HG03108 (cell line): ENCODE results near the gene UNC45B.
"Not testable (repeated sequence)": the region's sequence is repeated elsewhere in the genome, so short reads cannot be mapped to it uniquely, and the experiment has no call there.

Source experiments
- ATAC-seq: cut with Tn5 transposase; IDR thresholded peaks from one replicate; pipeline ENCODE4 v1.9.1; 2021; ENCODE audit warnings: moderate library complexity; ENCODE audit not compliant: unreplicated experiment

The UNC45B gene

DNA sequence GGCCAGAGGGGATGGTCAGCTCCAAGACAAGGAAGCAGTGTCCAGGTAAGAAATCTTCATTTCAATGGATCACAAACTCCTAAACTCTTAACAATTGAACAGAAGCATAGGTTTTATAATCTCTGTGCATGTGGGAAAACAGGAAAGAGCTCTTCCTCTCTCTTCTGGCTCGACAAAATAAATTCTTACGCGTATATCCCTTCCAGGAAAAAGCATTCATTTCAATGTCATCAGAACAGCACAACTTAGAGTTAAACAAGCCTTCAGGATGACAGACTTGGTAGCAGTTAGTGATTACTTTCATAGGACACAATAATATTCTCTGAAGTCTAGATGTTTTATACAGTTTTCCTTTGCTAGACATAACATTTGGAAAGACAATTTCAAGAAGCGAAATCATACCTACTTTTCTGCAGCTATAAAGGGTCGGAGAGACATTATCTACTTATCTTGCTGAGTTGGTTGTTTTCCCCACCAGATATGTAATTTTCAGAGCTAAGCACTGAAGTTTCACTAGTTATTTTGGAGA lies 65.9 kb downstream of the UNC45B start:
- ATAC-seq = no peak

DNA sequence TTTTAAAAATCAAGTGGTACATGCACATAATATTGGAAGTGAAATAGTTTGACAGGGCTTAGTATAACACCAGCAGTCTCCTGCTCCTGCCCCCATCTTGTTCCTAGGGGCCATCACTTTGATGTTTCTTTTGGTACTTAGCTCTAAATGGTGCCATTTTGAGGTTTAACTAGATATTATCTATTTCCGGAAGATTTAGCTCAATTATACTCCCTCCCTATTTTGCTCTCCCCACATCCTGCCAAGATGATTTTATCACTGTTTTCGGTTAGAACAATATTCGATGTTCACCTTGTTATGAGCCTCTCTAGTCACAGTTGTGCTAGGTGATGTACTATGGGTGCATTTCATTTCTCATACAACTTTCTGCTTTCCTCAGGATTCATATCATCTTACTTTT lies 66.6 kb downstream of the UNC45B start:
- ATAC-seq = no peak

DNA sequence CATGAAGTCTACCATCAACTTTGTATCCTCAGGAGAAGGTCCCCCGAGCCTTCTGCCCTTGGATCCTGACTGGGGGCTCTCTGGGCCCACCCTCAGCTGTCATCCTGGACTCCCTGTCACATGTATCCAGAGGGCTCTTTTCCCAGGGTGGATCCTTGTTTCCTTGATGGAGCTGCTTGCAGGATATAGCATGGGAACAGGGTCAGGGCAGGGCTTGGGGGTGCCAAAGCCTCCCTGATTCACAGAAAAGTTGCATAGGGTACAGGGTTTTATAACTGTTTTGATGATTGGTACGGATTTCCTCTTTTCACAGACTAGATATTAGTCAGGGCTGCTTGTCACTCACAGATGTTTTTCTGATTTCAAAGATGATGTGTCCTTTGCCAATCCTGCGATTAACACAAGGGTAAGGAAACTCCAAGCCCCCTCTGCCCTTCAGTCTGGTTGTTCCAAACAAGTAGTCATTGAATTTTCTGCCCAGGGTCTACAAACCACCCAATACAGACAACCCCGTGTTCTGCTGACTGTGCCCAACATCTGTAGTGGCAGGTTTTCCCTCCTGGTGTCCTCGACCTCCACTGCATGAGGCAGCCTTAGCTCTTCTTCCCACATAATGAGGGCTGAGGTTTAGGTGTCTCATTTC lies 67.1 kb downstream of the UNC45B start:
- ATAC-seq = no peak

DNA sequence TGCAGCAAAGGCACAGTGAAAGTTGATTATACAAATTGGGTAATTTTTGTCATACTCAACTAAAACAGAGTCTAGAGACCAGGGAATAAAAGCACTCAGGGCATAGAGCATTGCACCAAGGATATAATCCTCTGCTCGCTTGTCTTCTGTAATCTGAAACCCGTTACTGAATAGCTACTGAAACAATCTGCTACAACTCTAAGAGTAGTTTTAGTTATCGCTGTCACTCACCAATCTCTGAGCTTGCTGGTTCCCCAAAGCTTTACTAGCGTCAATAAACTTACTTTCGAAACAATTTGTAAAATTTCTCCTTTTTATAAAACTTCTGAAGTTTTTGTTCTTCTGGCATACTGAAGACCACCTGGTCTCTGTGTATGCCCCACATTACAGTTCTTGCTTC lies 69.5 kb downstream of the UNC45B start:
- ATAC-seq = no peak

DNA sequence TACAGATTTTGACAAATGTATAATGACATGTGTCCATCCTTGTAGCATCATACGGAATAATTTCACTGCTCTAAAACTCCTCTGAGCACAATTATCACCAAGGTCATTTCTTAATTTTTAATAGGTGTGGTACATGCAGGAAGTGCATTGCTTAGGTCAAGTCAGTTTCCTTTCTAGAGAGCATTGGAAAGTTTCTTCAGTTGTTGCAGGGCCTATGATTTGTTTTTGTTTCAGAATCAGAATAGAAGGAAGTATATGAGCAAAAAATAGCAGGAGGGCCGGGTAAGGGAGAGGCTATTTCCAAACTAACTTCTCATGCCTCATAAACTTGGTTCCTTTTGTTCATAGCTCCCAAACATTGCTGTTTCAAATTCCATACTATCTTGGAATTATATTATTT lies 71.3 kb downstream of the UNC45B start:
- ATAC-seq = no peak

DNA sequence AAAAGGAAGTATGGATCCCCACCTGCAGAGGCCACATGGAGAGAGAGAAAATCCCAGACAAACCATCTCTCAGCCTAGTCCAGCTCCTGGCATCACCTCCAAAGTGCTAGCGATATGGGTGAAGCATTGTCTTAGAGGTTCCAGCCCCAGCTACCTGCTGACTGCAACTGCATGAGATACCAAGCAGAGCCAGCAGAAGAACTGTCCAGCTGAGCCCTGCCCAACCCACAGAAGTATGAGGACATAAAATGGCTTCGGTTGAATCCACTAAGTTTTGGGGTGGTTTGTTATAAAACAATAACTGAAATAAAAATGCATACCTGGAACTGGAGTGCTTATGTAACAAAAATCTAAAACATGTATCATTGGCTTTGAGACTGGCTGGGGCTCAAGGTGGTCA lies 74.8 kb downstream of the UNC45B start:
- ATAC-seq = no peak

DNA sequence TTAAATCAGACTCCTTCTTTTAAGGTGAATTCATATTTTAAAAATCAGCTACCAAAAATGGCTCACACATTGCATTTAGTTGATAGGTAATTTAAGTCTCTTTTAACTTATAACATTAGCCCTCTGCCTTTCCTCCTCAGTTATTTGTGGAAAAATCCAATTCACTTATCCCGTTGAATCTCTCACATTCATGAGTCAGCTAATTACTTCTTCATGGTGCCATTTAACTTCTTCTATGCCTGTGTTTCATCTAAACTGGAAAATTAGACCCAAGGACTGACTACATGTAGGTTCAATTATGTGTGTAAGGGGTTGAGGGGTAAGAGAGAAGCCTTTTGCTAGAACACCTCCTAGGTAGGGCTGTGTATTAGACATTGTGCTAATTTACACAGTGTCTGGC lies 76.8 kb downstream of the UNC45B start:
- no peak for ATAC-seq

DNA sequence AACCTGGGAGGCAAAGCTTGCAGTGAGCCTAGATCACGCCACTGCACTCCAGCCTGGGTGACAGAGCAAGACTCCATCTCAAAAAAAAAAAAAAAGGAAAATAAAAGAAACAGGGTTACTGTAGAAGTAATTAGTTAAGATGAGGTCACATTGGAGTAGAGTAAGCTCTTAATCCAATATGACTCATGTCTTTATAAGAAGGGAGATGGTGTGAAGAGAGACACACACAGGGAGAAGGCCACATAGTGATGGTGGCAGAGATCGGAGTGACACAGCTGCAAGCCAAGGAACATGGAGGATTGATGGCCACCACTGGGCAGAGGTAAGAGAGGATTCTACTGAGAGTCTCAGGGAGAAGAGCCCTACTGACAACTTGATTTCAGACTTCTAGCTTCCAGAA lies 79.9 kb downstream of the UNC45B start:
- ATAC-seq = no peak

DNA sequence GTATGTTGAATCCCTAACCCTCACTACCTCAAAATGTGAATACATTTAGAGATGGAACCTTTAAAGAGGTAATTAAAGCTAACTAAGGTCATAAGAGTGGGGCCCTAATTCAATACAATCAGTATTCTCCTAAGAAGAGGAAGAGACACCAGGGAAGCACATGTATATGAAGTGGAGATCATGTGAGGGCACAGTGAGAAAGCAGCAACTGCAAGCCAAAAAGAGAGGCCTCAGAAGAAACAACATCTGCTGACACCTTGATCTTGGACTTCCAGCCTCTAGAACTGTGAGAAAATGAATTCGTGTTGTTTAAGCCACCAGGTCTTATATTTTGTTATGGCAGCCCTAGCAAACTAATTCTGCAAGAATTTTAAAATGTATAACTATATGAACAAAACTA lies 82.0 kb downstream of the UNC45B start:
- ATAC-seq = no peak

DNA sequence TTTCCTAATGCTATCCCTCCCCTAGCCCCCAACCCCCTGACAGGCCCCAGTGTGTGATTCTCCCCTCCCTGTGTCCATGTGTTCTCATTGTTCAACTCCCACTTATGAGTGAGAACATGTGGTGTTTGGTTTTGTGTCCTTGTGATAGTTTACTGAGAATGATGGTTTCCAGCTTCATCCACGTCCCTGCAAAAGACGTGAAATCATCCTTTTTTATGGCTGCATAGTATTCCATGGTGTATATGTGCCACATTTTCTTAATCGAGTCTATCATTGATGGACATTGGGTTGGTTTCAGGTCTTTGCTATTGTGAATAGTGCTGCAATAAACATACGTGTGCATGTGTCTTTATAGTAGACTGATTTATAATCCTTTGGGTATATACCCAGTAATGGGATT lies 86.7 kb downstream of the UNC45B start:
- ATAC-seq = not testable (repeated sequence)

DNA sequence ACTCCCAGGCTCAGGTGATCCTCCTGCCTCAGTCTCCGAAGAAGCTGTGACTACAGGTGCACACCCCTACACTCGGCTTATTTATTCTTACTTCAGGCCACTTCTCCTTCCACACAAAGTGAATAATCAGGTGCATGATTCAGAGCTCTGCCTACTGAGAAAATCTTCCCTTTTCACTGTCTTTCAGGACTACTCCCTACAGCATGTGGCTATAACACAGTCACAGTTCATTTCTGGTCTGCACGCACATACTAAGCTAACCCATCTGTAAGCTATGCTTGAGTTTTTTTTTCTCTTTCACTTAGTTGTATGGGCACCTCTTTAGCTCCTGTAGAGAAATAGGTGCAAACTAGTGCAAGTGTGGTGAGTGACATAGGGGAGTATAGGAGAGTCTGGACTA lies 87.7 kb downstream of the UNC45B start:
- ATAC-seq = no peak

DNA sequence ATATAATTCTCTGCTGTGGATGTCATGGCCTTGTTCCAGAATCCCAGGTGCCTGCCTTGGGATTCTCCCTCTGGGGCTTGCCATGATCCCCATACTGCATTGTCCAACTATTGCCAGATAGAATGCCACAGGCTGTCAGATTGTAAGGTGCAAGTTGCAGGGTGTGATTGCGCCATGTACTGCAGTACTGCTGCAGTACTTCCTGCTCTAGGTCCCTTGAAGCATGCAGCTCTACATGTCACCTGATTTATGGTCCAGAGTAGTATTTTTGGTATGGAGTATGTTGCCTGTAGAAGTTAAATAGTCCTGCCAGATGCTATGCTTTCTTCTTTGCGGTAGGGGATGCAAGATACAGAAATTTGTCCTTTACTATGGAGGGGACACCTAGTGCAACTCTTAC lies 88.3 kb downstream of the UNC45B start:
- no peak for ATAC-seq

DNA sequence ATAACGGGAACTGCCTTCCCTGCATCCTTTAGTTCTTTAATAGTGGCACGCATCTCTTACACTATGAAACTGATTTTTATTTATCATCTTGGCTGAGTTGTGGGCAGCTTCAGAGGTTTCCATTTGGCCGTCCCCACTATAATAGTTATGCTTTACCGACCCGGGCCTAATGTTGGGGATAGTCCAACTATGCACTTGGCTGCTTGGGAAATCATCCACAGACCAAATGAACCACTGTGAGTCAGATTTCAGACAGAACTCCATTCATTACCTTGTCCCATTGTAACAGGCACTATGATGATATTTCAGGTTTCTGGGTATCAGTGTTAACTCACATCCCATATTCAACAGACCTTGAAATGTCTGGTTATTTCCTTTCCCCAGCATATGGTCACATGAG lies 89.2 kb downstream of the UNC45B start:
- ATAC-seq = no peak

DNA sequence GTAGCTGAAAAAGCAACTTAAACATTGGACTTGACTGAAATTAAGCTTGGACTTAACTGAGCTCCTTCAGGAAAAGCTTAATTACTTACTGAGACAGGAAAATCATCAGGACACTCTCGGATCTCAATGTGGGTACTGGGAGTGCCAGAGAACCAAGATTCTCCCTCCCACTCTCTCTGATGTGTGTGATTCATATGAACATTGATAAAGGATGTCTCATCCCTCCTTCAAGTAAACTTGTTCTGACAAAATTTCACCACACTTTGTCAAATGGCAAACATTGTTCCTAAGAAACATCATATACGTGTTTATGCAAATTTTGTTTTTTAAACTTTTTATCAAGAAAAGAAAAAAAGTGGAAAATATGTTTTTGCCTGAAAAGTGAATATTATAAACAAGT lies 91.2 kb downstream of the UNC45B start:
- no peak for ATAC-seq
